Stimulated activated CD4-positive, alpha-beta T cell treated with anti-CD3 and anti-CD28 coated beads, Interleukin-4, amount 100 ng/mL, for 1 hour (primary cell): ENCODE results near the gene ADGB.
"Not testable (repeated sequence)": the region's sequence is repeated elsewhere in the genome, so short reads cannot be mapped to it uniquely, and the experiment has no call there.

Source experiments
- DNase-seq: peaks from one replicate; pipeline ENCODE4 v3.0.0-alpha.2; 2020

The ADGB gene

DNA sequence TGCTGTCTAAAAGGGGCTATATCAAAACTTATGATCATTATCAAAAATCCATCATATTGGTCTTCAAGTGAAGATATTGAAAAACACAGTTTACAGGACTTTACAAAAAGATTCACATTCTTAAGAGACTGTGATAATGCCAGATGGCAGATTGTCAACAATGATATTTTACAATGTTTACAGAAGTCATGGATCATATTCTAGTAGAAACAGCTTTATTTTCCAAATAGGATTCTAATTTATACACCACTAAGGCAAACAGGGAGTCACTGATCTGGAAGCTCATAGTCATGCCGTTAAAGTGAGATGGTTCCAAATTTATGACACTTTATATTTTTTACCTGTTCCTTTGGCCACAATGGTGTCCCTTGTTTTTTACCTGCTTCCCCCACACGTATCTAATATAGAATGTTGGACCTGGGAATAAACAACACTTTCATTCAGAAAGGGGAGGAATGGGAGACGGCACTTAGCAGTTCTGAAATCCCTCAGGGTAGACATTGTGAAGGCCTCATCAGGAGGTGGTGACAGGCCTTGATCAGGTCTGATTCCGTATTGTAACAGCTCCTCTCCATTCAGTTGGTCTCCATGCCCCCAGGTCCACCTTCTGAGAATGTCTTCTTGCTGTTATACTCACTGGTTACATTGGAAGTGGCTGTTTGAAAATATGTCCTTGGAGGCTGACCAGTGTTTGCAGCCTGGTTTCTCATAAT, 228.6 kb downstream of the ADGB start:
- no peak for DNase-seq

DNA sequence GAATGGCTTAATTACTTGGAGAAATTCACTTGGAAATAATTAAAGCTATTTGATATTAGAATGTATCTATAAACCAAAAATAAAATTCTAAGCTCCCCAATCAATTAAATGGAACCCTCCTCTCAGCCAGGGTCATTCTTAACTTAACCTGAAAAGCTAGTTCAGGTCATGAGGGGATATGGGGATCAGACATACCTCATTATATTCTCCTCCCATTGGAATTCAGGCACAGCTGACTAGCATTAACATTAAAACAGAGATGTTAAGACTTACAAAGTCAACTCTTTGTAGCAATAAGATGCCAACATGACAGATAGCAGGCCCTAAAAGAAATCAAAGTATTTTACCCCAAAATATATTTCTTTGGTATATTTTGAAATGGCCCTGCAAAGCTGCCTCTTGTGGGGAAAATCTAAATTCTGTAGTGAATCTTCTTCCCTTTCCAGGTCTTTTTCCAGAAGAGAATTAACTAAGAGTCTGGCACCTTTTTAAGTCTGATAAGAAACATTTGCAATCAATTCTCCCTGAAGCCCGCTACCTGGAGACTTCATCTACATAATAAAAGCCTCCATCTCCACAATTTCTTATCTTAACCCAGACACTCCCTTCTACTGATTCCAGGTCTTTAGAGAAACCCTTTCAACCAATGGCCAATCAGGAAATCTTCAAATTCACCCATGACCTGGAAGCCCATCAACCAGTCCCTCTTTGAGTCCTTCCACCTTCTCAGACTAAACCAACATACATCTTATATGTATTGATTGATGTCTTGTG, 231.2 kb downstream of the ADGB start:
- DNase-seq: no peak

DNA sequence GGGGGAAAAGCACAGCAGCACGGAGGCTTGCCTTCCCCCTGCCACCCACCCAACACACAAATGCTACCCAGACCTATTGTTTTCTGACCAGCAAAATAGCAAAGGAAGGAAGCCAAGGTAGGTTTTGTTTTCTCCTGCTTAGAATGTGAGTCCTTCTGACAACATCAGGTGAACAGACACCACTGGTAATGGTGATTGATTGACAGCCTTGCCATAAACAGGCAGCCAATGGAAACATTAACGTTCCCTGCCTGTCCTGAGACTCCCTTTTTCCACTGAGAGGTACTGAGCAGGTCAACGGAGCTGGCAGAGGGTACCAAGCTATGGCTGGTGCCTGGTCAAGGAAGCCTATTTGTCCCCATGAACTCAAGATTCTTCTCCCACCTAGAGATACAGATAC, 234.4 kb downstream of the ADGB start:
- DNase-seq: no peak

DNA sequence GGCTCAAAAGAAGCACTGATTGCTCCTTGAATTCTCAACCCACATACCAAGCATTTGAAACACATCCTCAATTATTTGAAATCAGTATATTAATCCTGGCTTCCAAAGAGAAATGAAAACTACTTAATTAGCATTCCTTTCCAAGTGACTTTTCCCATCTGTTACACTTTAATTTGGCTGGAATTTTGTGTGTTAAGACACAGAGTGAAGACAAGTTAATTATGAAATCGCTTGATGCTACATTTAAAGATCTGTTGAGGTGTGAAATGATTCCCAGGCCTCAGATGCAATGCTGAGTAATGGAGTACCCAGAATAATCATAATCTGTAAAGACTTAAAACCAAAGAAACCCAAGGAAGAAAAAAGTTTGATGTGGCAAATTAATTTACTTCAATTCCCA, 241.4 kb downstream of the ADGB start:
- DNase-seq: no peak

DNA sequence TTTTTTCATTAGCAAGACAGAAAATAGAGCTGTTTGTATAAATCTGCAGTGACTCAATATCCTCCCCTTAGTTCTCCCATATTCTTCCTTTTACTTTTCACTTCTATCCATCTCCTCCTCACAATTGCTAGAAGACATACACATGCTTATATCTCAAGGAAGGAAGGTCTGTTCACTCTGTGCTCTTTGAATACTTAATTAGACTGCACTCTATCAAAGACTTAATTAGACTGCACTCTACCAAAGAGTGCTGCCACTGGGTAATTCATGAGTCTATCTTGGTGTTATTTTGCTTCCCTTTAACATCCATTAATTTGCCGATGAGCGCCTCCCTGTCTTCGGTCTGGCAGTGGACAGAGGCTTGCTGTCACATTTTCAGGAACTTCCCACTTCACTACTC, 241.9 kb downstream of the ADGB start:
- no peak for DNase-seq

DNA sequence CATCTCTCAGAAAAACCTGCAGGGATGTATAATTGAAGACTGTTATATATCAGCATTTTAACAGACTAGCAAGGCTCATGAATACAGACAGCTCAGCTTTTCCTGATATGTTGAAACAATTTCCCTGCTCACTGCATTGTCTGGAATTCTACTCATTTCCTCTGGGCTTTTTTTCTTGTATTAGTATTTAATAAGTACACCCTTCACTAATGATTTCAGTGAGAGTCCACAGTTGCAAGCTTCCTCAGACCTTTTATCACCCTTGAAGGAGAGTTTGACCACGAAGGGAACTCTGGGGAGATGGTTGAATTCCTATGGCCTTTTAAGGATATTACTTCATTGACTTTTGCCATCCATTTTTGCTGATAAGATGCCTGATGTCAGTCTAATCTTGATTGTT, 248.7 kb downstream of the ADGB start:
- DNase-seq: no peak

DNA sequence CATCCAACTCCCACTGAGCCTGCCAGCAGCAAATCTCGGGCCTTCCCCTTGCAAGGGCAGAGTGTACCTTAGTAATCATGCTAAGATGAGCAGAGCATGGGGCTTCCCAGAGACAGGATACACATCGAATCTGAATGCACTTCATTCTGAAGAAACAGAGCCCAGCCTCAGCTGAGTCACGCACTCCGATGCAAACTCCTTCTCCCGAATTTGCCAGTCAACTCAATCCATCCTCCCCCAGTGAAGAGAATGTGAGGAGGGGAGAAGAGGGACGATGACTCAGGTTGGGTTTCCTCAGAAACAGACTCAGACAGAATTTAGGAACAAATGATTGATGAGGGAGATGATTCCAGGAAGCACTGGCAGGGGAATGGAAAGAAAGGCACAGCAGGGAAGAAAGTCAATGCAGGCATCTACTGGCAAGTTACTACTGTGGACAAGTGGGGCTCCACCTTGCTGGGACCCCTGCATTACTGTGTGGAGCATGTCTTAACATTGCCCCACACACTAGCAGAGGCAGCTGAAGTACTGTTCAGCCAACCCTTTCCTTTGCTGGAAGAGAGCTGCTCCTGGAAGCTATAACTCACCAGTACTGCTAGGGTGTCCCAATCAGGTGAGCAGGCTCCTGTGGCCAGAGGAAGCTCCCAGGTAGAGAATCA, 251.6 kb downstream of the ADGB start:
- no peak for DNase-seq

DNA sequence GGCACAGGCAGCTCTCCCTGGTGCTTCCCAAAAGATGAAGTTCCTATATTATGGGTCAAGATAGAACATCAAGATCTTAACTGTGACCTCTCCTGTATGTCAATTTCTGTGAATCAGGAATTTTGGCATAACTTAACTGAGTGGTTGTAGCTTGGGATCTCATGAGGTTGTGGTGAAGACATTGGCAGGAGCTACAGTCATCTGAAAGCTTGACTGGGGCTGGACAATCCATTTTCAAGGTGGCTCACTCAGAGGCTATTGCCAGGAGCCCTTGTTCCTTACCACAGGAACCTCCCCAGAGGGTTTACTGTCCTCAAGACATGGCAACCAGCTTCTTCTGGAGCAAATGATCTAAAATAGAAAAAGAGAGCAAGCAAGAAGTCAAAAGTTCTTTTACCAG, 252.2 kb downstream of the ADGB start:
- DNase-seq: no peak

DNA sequence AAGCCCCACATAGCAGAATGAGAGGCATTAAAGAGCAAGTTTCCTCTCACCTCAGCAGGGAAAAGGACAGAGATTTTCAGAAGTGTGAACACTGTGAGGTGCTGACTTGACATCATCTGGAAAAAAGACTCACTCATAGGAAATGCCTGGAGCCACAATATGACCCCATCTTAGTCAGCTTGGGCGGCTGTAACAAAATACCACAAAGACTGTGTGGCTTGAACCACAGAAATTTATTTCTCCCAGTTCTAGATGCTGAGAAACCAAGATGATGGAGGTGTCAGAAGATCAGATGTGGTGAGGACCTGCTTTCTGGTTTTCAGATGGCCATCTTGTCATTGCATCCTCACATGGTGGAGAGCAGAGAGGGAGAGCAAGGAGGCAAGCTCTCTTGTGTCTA, 253.1 kb downstream of the ADGB start:
- DNase-seq: no peak

DNA sequence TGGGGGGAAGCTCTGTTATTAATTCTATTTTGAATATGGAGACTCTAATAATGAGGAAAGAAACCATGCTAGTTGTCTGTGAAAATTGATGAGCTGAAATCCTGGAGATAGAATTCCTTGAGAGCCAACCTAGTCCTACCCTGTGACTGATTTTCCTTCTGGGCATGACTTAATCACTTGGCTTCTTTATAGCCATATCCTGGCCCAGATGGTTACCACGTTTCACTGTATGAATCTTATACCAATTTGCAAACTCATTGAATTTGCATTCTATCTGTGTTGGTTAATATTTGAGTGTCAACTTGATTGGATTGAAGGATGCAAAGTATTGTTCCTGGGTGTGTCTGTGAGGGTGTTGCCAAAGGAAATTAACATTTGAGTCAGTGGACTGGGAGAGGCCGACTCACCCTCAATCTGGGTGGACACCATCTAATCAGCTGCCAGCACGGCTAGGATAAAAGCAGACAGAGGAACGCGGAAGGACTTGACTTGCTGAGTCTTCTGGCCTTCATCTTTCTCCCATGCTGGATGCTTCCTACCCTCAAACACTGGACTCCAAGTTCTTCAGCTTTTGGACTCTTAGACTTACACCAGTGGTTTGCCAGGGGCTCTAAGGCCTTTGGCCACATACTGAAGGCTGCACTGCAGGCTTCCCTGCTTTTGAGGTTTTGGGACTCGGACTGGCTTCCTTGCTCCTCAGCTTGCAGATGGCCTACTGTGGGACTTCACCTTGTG, 255.9 kb downstream of the ADGB start:
- DNase-seq: not testable (repeated sequence)

DNA sequence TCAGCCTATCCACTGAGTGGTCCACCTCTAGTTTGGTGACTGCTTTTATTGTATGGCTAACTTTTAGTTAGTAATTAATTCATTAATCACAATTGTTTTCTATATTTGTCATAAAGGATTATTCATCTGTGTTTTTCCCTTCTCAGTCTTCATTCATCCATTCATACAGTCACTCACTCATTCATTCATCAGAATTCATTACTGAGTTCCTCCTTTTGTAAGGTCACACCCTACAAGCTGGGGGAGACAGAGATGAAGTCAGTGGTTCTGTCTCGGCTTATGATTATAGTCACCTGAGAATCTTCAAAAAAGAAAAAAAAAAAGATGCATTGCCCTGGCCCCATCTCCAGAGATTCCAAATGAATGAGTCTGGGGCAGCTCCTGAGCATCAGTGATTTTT, 257.1 kb downstream of the ADGB start:
- DNase-seq: no peak

DNA sequence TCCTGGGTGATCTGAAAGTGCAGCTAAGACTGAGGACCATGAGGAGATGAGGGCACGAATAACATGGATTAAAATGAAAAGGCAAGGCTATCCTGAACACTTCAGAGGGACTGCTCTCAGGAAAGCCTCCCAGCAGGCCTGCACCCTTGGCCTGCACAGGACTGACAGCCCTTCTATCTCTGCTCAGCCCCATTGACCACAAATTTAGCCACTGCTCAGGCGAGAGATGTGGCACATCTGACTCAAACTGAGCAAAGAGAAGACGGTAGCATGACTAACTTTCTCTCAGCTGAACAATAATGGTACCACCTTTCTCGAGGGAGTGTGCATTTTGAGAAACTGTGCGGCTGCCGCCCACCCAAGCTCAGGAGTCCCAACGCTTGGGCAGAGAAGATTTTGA, 257.5 kb downstream of the ADGB start:
- no peak for DNase-seq

DNA sequence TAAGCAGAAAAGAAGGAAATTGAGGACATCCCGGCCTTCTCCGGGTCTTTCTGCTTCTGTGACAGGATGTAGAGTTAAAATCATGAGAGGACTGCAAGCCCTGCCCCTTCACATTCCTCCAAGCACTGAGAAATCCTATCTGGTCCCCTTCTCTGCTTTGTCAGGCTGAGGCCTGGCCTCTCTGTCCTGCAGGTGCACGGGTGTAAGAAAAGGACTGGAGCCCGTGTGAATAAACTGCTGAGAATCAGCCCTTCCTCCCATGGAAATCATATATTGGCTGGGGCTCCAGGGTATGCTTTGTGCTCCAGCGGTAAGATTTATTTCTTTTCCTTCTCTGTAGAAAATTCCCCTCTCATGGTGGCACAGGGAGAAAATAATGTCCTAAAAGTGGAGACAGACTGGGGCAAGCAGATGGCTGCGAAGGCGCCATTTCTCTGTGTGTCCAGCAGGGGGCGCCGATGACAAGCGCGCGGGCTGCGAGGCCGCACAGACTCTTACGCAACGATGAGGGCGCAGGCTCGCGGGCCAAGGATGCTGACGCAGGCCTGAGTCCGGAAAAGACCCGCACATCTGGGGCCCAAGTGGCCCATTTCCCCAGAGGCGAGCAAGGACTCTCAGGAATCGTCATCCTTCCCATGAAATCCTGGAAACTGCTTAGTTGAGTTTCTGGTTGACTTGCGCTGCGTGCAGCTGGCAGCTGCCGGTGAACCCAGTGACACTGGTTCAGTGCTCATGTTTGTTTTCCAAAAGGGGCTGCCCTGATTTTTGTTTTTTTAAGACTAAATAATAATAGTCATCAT, 258.6 kb downstream of the ADGB start:
- peak; percentile 75 for DNase-seq

DNA sequence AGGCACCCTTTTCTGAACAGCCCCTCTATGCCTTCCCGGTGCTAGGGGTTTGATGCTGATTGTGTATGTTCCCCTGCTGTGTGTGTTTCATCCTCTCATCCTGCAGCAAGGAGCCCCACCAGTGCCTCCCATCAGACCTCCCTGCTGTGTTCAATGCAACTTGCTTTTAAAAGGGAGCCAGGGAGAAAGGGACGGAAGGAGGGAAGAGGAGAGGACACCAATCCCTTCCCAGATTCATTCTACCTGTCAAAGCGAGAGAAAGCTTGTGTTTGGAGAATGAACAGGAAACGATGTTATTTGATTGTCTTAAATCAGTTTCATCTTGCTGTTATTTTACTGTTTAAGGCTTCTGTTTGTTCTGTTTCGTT, 259.2 kb downstream of the ADGB start:
- no peak for DNase-seq

DNA sequence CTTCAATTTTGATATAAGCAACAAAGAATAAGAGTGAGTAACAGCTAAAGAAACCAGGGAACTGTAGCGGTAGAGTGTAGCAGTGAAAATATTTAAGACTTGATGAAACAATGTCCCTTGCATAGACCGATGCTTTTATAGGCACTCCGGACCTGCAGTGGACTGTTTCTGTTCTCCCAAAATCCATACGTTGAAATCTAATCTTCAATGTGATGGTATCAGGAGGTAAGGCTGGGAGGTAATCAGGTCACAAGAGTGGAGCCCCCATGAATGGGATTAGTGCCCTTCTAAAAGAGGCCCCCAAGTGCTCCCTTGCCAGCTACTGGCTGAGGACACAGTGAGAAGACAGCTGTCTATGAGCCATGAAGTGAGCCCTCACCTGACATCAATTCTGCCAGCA, 260.4 kb downstream of the ADGB start:
- no peak for DNase-seq

DNA sequence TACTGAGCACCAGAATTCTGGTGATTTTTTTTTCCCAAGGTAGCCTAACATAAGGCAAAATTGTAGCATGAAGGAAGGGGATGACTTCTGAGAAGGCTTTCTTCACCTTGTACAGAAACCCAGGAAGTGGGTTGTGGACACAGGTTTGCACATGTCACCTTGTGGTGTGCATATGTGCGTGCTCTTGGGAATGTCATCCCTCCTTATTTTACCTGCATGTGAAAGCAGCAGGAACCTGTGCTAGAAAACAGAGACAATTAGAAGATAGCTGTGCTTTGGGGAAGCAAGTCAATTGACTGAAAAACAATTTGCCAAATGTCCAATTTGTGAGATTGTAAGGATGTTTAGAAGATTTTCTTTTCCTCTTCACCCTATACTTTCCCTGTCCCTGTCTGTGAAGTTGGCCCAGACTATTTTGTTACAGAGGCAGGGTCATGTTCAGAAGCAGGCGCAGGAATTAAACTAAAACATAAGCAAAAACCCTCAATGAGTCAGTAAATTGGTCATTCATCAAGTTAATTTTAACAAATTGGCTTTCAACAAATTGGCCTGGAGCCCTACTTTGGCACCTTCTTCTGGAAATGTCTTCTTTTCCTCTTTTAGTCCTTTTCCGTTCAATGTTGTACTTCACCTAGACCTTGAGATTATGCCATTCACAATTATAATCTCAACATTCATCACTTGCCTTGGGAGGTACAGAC, 261.2 kb downstream of the ADGB start:
- DNase-seq: no peak

DNA sequence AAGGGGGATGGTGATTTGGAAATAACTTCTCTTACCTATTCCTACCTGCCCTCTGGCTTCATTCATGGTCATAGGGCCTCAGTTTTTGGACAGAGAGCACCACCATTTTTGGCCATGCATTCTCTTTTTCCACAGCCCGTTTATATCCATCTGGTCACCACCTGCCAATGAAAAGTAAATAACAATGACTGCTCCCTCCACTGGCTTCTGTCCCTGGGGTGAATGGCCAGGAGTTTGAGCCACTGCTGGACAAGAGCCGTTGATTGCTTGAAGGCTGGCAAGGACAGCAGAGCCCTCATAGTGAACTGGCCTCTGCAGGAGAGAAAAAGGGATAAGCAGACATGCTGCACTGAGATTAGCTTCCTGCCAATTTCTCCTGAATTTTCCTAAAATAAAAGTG, 261.8 kb downstream of the ADGB start:
- DNase-seq: no peak

DNA sequence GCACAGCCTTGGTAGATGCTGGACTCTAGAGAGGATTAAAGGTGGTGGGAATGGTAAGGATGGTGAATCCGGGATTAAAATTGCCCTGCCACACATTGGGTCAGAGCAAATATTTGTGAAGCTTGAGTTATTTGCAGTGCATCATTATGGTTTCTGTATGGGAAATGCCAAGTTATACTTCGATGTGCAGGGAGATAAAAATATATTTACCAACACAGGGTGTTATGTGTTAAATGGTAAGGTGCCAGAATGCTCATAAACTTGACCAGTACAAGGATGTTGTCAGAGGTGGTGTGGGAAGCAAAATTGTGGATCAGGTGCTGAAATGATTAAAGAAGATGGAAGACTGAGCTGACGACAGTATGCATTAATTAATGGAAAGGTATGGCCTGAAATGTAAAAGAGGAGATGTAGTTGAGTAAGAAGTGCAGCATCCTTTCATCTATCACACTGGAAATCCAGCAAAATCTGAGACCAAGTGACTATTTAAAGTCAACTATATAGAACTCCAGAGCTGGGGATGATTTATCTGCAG, 262.3 kb downstream of the ADGB start:
- DNase-seq: no peak

DNA sequence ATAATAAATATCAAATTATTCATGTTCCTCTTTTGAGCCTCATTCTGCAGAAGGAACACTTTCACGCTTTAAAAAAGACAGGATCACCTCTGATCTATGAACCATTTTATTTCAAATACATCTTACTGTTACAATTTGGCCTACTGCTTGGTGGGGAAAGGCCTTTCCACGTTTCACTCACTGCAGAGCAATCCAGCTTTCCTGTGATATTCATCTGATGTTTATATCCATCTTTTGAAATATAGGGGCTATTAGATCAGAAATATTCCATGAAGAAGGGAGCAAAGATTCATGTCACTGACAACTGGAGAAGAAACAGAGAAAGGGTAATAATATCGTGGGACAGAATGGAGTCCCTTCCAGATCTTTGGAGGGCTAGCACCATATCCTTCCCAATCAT, 262.9 kb downstream of the ADGB start:
- DNase-seq: no peak

DNA sequence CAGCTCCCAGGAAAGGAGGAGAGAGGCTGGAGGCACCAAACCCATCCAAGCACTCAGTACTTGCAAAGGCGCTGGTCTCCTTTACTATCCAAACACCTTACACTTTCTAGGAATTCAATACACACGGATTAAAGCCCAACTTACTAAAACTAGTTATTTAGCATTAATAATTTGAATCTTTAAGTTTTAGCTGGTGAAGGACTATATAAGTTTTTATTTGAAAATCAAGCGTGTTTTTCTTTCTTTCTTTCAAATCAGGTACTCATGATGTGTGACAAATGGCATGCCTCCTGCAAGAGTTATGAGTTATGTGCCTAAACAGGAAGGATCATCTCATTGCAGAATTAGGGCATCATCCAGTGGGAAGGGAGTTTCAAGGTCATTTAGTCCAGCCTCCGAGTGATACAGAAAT, 263.7 kb downstream of the ADGB start:
- no peak for DNase-seq

DNA sequence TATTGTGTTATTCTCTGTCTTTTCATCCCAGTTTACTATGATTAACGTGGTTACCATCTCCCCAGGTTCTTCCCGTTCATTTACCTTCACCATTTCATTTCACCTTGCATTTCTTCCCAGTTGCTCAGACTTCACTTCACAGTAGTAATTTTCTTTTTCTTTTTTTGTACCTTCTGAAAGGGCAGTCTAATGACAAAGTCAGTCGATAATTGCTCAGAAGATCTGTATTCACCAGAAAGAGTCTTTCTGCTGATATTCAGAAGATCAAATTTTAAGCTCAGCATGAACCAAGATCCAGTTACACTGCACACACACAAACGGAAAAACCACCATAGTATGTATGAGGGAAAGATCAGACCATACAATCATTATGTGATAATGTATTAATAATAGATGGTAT, 265.5 kb downstream of the ADGB start:
- no peak for DNase-seq

DNA sequence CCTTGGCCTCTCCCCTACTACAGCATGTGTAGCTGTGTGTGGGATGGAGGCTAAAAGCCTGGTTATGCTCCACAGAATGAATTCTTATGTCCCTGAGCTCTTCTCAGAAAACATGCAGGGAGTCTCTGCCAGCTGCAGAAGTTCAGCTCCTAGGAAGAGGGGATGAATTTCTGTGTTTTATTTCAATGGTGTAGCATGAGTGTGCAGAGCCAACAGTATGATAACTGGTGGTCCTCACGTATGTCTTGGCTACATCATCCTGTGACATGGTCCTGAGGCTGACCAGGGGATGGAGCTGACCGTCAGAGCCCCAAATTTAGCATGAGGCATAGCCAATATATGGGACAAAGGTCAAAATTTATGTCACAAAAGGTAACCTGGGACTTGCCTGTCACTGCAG, 266.1 kb downstream of the ADGB start:
- DNase-seq: no peak
